ENCODE results near the gene CASP8. TPM values are rescaled to one million over a fixed set of nuclear protein-coding genes. Genes with fewer than 3 reads are reported as not detected.

CASP8 gene
- total RNA-seq, 1 donor from 2014 or later, result 10.4 TPM

DNA sequence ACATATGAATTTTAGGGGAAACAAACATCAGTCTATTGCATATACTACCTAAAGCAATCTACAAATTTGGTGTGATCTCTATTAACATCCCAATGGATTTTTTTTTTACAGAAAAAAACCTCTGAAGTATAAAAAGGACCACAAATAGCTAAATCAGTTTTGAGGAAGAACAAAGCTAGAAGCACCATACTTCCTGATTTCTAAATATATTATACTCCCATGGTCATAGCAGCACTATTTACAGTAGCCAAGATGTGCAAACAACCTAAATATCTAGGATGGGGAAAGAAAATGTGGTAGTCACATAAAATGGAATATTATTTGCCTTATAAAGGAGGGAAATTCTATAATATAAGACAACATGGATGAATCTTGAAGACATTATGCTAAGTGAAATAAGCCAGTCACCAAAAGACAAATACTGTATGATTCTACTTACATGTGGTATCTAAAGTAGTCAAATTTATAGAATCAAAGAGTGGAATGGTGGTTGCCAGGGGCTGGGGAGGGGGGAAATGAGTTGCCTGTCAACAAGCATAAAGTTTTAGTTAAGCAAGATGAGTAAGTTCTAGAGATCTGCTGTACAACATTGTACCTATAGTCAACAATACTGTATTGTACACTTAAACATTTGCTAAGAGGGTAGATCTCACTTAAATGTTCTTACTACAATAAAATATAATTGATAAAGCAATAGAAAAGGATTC, 17.6 kb upstream of the CASP8 start:
- DNase-seq (ENCODE audit: low read depth), result no peak

DNA sequence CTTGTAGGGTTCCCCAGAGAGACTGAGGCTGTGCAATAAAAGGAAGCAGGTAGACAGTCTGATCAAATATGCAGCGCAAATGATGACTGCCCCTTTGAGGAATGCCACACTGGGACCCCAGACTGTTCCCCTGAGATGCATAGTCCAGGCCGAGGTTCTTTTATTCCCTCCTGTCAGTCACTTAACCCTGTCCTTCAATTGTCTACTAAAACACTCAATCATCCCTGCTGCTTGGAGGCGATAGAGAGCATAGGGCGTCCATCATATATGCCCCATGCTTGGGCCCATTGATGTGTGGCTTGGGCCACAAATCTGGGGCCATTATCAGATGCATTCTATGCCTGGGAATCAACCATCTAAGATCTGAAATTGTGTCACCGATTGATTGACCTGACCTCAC, 15.5 kb upstream of the CASP8 start:
- DNase-seq (ENCODE audit: low read depth), result no peak

DNA sequence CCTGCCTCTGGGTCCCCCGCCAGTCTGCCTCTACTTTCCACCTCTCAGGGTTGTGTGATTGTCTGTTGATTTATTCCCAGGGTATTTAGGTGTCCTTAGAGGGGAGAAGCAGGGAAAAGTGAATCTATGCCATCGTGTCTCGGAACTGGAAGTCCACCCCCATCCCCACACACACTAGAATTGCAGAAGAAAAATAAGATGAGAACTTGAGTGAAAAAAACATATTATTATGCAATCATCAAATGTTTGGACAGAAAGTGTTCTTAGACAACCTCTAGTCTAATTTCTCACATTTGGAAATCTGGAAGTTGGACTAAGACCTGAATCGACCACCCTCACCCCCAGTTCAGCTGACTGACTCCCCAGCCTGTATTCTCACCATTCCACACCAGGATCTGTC, 14.1 kb upstream of the CASP8 start:
- no peak for DNase-seq (ENCODE audit: low read depth)

DNA sequence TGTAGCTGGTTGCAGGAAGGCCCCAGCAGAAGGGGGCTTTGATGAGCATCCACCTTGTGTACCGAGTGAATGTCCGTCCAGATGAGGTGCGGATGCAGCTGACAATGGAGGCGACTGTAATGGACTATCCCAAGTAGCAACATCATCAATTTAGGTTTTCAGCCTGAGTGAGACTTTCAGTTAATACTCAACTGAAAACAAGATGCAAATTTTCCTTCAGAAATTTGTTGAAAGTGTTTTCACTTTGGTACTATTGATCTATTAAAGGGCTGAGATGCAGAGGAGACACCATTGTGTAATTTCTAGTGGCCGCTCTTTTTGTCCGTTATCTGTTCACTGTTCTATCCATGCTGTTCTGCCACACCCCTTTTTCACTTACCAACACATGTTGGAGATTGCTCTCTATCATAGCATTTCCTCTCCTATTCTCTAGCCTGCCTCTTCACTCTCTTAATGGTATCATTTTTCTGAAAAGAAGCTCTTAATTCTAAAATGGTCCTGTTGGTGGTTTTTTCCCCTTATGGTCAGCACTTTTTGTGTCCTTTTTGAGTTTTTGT, 12.0 kb upstream of the CASP8 start:
- DNase-seq (ENCODE audit: low read depth), result no peak

DNA sequence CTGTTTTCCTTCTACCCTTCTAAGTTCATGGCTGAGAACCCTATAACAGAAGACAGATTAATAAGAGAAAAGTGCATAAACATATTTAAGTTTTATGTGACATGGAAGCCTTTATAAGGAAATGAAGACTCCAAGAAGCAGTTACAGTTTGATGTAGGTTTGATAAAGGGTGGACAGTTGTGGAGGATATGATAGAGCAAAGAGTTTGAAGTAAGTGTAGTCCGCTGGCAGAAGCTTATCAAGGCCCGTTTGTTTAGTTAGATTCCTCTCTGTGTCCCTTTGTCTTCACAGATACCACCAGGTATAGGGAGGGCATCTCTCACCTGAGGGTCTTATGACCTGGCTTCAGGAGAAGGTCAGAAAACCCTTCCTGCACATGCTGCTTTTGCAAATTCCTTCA, 10.4 kb upstream of the CASP8 start:
- DNase-seq (ENCODE audit: low read depth), result no peak

DNA sequence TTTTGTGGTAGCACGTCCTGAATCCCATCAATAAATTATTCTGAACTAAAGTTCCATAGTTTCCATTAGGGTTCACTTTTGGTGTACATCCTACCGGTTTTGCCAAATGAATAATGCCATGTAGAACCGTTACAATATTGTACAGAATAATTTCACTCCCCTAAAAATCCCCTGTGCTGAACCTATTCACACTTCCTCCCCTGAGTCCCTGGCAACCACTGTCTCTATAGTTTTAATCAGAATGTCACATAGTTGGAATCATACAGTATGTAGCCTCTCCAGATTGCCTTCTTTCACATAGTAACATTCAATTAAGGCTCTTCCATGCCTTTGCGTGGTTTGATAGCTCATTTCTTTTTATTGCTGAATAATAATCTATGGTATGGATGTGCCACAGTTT, 9.6 kb upstream of the CASP8 start:
- DNase-seq (ENCODE audit: low read depth), result no peak

DNA sequence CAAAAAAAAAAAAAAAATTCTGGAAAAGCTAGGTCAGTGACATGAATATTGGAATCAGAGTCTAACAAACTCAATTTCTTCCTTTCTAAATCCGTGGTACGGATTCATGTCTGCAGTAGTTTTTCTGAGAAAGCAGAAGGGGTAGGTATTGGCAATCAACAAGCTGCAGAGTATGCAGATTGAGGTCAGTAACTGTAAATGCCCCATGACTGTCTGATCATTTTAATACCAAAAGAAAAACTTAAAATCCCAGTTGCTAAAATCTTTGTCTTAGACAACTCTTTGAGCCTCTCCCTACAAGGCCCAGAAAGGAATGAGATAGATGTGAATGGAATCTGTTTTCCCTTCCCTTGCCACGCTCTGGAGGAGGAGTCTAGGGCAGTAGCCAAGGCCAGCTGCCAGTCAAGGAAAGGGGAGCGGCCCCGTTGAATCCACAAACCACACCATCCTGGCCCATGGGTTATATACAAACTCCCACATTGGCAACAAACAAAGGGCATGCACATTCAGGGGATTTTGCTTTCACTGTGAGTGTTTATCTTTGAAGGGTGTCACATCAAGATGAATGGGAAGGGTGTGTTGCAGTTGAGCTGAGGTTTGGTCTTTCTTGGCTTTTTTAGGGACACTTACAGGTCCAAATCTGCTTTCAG, 6.1 kb upstream of the CASP8 start:
- DNase-seq (ENCODE audit: low read depth), result peak; percentile 78

DNA sequence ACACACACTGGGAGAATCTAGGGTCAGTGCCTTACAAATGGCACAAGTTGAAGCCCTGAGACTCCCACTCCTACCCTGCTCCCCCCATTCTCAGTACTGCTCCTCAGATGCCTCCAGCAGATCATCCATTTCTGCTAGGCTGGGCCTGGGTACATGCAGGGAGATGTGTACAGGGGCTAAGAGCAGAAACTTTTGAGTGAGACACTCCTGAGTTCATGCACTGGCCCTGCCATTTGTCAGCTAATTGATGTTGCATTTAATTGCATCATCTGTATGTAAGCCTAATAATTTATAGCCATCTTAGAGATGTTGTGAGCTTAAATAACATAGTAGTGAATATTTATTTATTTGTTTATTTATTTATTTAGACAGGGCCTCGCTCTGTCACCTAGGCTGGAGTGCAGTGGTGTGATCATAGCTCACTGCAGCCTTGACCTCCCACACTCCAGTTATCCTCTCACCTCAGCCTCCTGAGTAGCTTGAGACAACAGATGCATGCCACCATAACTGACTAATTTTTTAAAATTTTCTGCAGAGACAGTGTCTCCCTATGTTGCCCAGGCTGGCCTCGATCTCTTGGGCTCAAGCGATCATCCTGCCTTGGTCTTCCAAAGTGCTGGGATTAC, 4.8 kb upstream of the CASP8 start:
- no peak for DNase-seq (ENCODE audit: low read depth)

DNA sequence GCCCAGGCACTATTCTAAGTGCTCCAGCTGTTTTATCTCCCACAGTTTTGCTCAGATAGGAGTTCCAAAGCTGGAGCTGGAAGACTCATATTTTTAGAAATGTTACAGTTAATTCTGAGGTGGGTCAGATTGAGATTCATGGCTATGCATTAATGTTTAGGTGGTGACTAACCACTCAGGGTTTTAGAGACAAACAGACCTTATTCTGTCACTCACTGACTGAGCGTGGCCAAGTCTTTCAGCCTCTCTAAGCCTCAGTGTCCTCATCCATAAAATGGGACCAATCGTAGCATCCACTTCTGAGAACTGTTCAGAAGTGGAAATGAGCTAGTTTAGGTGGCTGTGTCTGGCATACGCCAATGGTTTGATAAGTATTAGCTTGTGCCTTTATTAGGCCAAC, 4.3 kb upstream of the CASP8 start:
- no peak for DNase-seq (ENCODE audit: low read depth)

DNA sequence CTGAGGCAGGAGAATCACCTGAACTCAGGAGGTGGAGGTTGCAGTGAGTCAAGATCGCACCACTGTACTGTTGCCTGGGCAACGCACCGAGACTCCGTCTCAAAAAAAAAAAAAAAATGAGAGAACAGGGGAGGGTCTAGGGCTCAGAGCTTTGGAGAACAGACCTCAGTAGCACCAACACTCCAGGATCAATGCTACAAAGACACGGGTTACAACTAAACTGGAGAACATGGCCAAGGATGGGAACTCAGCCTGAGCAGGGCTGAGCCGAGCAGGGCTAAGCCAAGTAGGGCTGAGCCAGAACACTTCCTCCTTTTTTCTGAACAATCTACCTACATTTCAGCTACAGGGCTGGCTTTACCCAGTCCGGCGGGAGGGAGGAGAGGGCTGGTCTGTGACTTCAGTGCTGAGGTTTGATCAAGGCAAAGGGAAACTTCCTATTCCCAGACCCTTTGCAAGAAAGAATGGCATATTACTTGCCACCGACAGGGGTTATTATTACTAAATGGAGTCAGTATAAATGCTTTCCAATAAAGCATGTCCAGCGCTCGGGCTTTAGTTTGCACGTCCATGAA, 2.9 kb upstream of the CASP8 start:
- DNase-seq (ENCODE audit: low read depth), result no peak

DNA sequence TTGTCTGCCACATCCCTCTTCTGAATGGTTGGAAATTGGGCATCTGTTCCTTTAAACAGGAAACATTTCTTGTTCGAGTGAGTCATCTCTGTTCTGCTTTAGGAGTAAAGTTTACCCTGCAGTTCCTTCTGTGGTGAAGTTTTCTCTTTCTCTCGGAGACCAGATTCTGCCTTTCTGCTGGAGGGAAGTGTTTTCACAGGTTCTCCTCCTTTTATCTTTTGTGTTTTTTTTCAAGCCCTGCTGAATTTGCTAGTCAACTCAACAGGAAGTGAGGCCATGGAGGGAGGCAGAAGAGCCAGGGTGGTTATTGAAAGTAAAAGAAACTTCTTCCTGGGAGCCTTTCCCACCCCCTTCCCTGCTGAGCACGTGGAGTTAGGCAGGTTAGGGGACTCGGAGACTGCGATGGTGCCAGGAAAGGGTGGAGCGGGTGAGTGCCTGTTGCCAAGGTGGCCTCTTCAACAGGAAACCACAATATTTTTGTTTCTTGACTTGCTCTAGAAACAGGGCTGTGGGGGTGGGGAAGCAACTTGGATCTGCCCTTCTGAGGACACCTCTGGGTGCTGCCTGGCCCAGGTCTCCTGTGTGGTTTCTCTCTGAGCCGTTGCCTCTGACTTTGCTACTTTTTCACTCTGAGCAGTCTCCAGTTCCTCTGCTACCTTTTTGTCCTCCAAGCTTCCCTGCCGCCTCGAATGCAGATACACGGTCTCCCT, 2.2 kb upstream of the CASP8 start:
- peak; percentile 73 for DNase-seq (ENCODE audit: low read depth)

DNA sequence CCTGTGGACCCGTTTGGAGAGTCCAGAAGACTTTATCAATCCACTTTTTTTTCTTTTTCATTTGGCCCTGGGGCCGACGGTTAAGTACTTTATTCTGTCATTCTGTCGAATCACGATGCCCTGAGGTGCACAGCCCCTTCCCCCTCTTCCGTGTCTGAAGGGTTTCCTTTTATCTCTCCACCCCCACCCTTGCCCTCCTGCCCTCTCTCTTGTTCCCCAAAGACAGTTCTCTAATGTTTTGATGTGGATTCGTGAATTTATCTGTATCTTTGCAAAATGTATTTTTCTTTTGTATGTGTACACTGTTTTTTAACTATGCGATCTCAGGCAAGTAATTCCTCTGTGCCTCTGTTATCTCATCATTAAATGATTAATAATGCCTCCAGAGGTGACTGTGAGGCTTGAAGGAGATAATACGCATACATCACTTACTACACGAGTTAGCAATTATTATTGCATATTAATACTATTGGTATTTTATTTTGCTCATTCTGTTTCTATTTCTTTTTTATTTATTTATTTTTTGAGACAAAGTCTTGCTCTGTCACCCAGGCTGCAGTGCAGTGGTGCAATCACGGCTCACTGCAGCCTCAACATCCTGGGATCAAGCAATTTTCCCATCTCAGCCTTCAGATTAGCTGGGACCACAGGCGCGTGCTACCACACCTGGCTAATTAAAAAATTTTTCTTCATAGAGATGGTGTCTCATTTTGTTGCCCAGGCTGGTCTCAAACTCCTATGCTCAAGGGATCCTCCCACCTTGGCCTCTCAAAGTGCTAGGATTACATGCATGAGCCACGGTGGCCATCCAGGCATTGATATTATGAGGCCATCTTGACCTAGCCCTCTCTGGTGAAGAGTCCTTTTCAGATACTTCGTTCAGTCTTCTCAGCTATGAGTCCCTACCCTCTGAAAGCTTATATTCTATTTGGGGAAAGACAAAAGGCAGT, 1.4 kb upstream of the CASP8 start:
- no peak for DNase-seq (ENCODE audit: low read depth)

DNA sequence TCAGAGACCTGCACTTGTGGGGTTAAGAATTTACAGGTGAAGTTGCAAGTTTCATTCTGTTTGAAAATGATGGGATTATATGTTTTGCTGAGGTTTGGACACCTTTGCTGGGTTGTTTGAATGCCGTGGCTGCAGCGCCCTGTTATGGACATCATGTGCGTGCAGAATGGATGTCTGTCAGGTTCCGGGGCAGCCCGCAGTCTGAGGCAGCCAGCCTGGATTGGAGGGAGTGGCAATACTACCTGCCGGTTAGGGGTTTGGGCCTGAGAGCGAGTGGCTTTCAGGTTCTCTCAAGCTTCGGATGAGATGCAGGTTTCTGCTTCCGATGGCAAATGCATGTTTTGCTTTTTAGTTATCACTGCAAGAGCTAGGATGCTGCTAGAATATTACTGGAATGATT, 1.1 kb downstream of the CASP8 start:
- no peak for DNase-seq (ENCODE audit: low read depth)

DNA sequence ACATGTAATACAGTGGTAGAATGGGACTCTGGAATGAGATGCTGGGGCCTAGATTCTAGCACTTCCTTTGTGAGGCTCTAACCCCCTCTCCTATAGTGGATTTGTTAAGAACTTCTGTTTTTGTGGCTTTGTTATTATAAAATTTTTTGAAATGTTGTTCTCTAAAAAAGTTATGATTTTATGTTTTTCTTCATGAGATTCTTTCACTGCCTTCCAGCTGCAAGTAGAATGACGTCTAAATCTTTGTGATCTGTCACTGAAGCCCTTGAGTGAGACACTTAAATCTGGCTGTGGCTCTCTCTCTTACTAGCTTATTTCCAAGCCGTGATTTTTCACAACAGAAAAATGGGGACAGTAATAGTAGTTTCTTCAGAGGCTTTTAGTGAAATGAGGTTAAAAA, 1.6 kb downstream of the CASP8 start:
- no peak for DNase-seq (ENCODE audit: low read depth)

DNA sequence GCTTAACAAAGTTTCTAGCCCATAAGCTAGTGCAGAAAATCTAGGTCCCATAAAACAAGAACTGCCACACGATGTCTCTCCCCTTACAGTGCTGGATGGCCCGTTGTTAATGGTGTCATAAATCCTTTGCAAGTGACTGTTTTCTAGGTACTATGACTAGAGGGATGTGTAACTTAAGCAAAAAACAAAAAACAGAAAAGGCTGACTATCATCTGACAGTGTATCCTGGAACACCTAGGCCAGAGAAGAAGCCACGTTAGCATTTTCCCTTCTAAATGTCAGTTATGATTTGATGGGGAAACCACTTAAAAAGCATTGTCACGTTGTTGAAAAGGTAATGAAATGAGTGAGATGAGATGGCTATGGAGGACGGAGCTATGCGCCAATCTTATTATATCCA, 2.4 kb downstream of the CASP8 start:
- DNase-seq (ENCODE audit: low read depth), result no peak

DNA sequence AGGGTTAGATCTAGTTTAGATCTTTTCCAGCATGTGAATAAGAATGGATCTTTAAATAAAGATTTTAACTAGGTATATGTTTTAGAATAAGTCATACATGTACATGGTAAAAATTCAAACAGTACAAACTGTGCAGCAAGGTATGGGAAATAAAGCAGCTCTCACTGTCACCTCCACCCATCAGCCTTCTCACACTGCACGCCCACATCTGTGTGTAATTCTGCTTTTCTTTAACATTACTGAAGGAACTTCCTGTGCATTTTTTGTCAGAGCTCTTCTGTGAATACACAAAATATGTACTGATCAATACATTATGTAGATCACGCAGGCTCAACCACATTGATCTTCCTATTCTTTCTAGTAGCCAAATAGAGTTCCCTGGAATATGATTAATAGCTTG, 3.4 kb downstream of the CASP8 start:
- DNase-seq (ENCODE audit: low read depth), result no peak

DNA sequence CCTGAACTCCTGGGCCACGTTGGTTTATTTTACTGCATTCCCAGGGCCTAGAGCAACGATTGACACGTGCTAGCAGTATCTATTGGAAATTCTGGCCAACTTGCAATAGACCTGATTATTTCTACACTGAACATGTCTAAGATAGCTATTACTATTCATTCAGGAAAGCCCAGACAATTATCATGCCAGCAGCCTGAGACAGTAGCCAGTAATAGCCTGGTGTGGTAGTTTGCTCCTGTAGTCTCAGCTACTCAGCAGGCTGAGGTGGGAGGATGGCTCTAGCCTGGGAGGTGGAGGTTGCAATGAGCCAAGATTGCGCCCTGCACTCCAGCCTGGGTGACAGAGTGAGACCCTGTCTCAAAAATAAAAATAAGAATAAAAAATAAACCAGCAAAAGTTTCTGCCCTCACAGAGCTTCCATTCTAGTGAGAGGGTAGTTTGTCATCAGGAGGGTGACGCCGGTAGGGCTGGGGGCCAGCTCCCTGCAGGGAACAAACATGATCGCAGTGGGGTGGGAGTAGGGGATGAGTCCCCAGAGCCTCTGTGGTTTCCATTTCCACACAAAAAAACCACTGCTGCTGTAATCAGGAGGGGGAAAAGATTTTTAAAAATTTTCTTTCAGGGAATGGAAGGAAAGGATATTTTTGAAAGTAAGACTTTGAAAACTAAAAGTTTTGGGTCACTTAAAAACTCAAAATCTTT, 4.3 kb downstream of the CASP8 start:
- DNase-seq (ENCODE audit: low read depth), result peak; percentile 49

DNA sequence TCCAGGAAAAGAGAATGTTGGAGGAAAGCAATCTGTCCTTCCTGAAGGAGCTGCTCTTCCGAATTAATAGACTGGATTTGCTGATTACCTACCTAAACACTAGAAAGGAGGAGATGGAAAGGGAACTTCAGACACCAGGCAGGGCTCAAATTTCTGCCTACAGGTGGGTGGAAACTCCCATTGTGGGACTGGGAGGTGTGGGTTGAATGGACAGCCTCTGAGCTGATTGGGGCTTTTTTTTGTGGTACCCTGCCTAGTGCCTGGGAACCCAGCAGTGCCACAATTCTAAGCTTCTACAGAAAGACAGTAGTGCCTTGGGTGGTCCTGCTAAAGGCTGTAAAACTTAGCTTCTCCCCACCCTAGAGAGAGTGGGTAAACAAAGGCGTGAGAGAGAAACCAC, 6.3 kb downstream of the CASP8 start:
- DNase-seq (ENCODE audit: low read depth), result no peak

DNA sequence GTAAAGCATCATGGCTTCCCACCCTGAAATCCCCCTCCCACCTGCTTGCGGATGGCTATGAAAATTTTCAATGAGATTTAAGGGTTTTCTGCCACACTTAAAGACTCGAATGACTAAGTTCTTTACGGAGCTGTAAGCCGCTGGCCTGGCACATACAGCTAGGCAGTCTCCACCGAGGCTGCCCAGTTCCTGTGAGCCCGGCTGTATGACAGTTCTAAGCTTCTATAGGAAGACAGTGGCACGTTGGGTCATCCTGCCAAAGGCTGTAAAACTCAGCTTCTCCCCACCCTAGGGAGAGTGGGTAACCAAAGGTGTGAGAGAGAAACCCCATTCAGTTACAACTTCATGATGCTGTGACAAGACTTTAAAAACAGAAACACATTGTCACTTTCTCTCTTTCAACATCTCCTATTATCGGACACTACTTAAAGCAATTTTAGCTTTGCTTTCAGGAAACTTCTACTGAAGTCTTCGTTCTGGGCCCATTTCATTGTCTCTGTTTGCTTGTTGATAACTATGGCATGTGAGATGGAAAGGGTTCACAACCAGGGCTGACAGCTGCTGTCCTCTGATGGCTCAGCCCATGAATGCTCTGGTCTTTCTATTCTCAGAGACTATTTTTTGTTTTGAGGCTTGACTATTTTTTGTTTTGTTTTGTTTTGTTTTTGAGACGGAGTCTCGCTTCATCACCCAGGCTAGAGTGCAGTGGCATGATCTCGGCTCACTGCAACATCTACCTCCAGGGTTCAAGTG, 7.1 kb downstream of the CASP8 start:
- DNase-seq (ENCODE audit: low read depth), result no peak
